GM23338 (cell line): Measurements from ENCODE around the gene LCOR. TPM values are rescaled to one million over a fixed set of nuclear protein-coding genes. Genes with fewer than 3 reads are reported as not detected.

Experiments
- ATAC-seq: fragments of 200-7000 bp; cut with Tn5 transposase; 3 replicates; pipeline ENCODE4 v1.9.1; 2020
- DNase-seq: peaks from one replicate; pipeline ENCODE4 v3.0.0-alpha.2; 2015; ENCODE audit warnings: low spot score
- H2AFZ ChIP-seq: fragments of 200-600 bp; sonication (generic); 2 replicates; pipeline ENCODE4 v1.8.0; 2016; ENCODE audit warnings: antibody characterized with exemption, mild to moderate bottlenecking, moderate library complexity
- H3F3A ChIP-seq: fragments of 200-600 bp; sonication (generic); replicated peaks from 2 replicates; pipeline ENCODE4 v1.8.0; 2017; ENCODE audit warnings: antibody characterized with exemption, mixed run types, low read depth
- H3K27ac ChIP-seq: fragments of 200-600 bp; sonication (generic); 2 replicates; pipeline ENCODE4 v1.6.1; 2016; ENCODE audit warnings: low read depth
- H3K27me3 ChIP-seq: fragments of 200-600 bp; sonication (generic); 2 replicates; pipeline ENCODE4 v1.8.0; 2016; ENCODE audit warnings: mild to moderate bottlenecking, mixed run types, moderate library complexity; ENCODE audit not compliant: insufficient read depth
- H3K36me3 ChIP-seq: fragments of 200-600 bp; sonication (generic); 2 replicates; pipeline ENCODE4 v1.8.0; 2016; ENCODE audit warnings: mild to moderate bottlenecking; ENCODE audit not compliant: insufficient read depth
- H3K4me1 ChIP-seq: fragments of 200-600 bp; sonication (generic); 2 replicates; pipeline ENCODE4 v1.8.0; 2016; ENCODE audit warnings: mild to moderate bottlenecking, moderate library complexity; ENCODE audit not compliant: insufficient read depth
- H3K4me2 ChIP-seq: fragments of 200-600 bp; sonication (generic); 2 replicates; pipeline ENCODE4 v1.7.1; 2017; ENCODE audit warnings: mixed run types
- H3K4me3 ChIP-seq: fragments of 200-600 bp; sonication (generic); 2 replicates; pipeline ENCODE4 v1.6.1; 2016; ENCODE audit warnings: mixed run types
- H3K79me2 ChIP-seq: fragments of 200-600 bp; sonication (generic); replicated peaks from 2 replicates; pipeline ENCODE4 v1.8.0; 2017; ENCODE audit warnings: mild to moderate bottlenecking; ENCODE audit not compliant: insufficient read depth
- H3K9me2 ChIP-seq: fragments of 200-600 bp; sonication (generic); 2 replicates; pipeline ENCODE4 v1.8.0; 2017; ENCODE audit not compliant: insufficient read depth
- H4K20me1 ChIP-seq: fragments of 200-600 bp; sonication (generic); replicated peaks from 2 replicates; pipeline ENCODE4 v1.8.0; 2017; ENCODE audit warnings: mild to moderate bottlenecking; ENCODE audit not compliant: insufficient read depth
- H3K27ac Mint-ChIP-seq: 2 replicates; pipeline ENCODE4 v1.8.0; 2020; ENCODE audit warnings: inconsistent platforms, mild to moderate bottlenecking, moderate library complexity, mixed read lengths
- H3K27me3 Mint-ChIP-seq: 3 replicates; pipeline ENCODE4 v1.8.0; 2022; ENCODE audit warnings: low read depth, mild to moderate bottlenecking, moderate library complexity, mixed read lengths, inconsistent platforms; ENCODE audit not compliant: insufficient read depth, poor library complexity
- H3K36me3 Mint-ChIP-seq: 3 replicates; pipeline ENCODE4 v1.8.0; 2021; ENCODE audit warnings: low read depth, mild to moderate bottlenecking, inconsistent platforms, moderate library complexity, mixed read lengths
- H3K4me1 Mint-ChIP-seq: 3 replicates; pipeline ENCODE4 v1.8.0; 2020; ENCODE audit warnings: mild to moderate bottlenecking, inconsistent platforms, mixed read lengths
- H3K4me3 Mint-ChIP-seq: 3 replicates; pipeline ENCODE4 v1.8.0; 2021; ENCODE audit warnings: moderate library complexity, mild to moderate bottlenecking, inconsistent platforms, mixed read lengths
- H3K9me3 Mint-ChIP-seq: 3 replicates; pipeline ENCODE4 v1.8.0; 2020; ENCODE audit warnings: moderate library complexity, mild to moderate bottlenecking, inconsistent platforms, mixed read lengths
- POLR2AphosphoS5 ChIP-seq: IDR thresholded peaks from 2 replicates; pipeline ENCODE4 v1.6.1; 2016; ENCODE audit warnings: antibody characterized with exemption, low read depth
- ZNF114 ChIP-seq: fragments of 250-450 bp; sonication (Bioruptor Pico); IDR thresholded peaks from 2 replicates; pipeline ENCODE4 v1.5.0; 2020; ENCODE audit warnings: mild to moderate bottlenecking, moderate library complexity
- ZNF331 ChIP-seq: fragments of 250-450 bp; sonication (Bioruptor Pico); IDR thresholded peaks from 2 replicates; pipeline ENCODE4 v1.5.0; 2020; ENCODE audit warnings: low read depth, mild to moderate bottlenecking, moderate library complexity
- polyA plus RNA-seq: library from polyadenylated mRNA; unstranded; fragments of >200 nt; fragmentation: Nextera tagmentation; extraction: Ambion mirVana; gene quantifications from 2 replicates; pipeline ENCODE4 v1.2.1, GENCODE V29; 2016
- total RNA-seq: library from RNA; depleted of rRNA; stranded (reverse); fragments of >200 nt; shearing (Covaris generic); gene quantifications from 2 replicates; pipeline ENCODE4 v1.2.3, GENCODE V29; 2014
- TF ChIP-seq, protein P1 (sequence below): fragments of 250-450 bp; sonication (Bioruptor Pico); IDR thresholded peaks from 2 replicates; pipeline ENCODE4 v1.5.0; 2020; ENCODE audit warnings: mild to moderate bottlenecking, moderate library complexity
- TF ChIP-seq, protein P2 (sequence below), 2 experiments: fragments of 200-600 bp in 1 of 2; sonication (generic) in 1 of 2; conservative IDR thresholded peaks; 2 replicates each; pipeline versions ENCODE4 v1.5.1 to v1.6.1; 2016 to 2017; ENCODE audit warnings: antibody characterized with exemption in 2 of 2, low read depth in 2 of 2, mild to moderate bottlenecking in 2 of 2, moderate library complexity in 1 of 2

Gene LCOR
- total and polyA plus RNA-seq, 2 experiments from 2014 or later, result 6.9 to 14.9 TPM

DNA sequence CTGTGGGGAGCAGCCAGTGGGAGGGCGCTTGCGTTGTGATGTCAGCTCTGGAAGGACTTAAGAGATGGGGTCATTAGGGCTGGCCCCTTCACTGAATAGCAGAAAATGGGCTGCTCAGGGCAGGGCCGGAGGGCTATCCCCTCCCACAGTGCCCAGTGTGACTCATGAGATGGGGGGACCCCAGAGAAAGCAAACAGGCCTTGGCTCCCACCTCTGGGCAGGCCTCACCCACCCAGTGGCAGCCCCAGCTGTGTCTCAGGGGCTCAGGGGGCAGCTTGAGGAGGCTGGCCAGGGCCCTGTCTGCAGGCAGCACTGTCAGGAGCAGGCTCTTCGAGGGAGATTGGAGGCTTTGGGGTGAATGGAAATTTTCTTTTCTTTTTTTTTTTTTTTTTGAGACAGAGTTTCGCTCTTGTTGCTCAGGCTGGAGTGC is 185.4 kb downstream of the LCOR start:
- Histone ChIP-seq H3K27me3 (no peaks in the 10 kb centered on the region), H3K27ac (no peak overlapping the region), H3K79me2 (no peaks in the 10 kb centered on the region), H3K36me3 (no peaks in the 10 kb centered on the region), H2AFZ (no peak overlapping the region), H3F3A (no peaks in the 10 kb centered on the region), H3K9me2 (no peaks in the 10 kb centered on the region), H3K4me3 (no peak overlapping the region), H3K4me2 (no peak overlapping the region), H4K20me1 (no peaks in the 10 kb centered on the region), H3K4me1 (no peaks in the 10 kb centered on the region)
- no peaks in the 10 kb centered on the region for H3K36me3 Mint-ChIP-seq
- TF ChIP-seq ZNF114 (no peak), POLR2AphosphoS5 (no peak)
- peaks cover 16% of the 10 kb centered on the region for H3K4me1 Mint-ChIP-seq
- DNase-seq (no peak), ATAC-seq (peak; percentile 15)
- no peak overlapping the region for H3K4me3 Mint-ChIP-seq
- no peak overlapping the region for H3K27ac Mint-ChIP-seq
- H3K27me3 Mint-ChIP-seq, result peaks cover 14% of the 10 kb centered on the region
- H3K9me3 Mint-ChIP-seq, result no peaks in the 10 kb centered on the region

DNA sequence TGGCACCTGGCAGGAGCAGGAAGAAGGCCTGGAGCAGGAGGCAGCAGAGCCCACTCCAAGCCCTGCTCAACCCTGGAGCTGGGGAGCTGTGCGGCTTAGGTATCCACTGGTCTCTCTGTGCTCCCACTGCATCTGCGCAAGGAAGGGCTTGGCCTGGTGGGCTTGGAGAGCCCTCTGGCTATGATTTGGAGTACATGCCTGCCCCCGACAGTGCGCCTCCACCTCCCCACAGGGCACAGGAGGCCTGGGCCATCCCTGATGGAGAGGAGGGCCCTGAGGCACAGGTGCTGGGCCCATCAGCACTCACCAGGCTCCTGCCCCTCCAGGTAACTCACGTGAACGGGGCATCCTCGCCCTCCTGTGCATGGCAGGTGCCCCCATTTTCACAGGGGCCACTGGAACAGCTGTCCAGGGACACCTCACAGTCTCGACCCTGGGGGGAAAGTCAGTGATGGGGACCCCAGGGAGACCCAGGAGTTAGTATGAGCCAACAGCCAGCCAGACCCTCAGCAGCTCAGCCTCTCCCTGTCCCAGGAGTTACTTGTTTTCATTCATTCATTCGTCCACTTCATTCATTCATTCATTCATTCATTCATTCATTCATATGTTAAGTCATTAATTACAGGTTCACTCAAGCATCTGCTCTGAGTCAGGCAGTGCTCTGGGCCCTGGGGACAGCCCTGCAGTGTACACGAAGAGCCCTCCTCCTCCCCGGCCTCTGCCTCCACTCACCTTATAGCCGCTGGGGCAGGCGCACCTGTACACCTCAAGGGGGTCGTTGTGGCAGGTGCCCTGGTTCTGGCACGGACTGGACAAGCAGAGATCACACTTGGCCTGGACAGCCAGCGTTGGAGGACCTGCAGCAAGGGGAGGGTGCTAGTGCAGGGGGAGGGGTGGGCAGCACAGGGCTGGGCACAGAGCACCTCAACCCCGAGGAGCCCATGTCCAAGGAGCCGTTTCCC is 186.4 kb downstream of the LCOR start:
- no peak overlapping the region for H3K4me3 Mint-ChIP-seq

DNA sequence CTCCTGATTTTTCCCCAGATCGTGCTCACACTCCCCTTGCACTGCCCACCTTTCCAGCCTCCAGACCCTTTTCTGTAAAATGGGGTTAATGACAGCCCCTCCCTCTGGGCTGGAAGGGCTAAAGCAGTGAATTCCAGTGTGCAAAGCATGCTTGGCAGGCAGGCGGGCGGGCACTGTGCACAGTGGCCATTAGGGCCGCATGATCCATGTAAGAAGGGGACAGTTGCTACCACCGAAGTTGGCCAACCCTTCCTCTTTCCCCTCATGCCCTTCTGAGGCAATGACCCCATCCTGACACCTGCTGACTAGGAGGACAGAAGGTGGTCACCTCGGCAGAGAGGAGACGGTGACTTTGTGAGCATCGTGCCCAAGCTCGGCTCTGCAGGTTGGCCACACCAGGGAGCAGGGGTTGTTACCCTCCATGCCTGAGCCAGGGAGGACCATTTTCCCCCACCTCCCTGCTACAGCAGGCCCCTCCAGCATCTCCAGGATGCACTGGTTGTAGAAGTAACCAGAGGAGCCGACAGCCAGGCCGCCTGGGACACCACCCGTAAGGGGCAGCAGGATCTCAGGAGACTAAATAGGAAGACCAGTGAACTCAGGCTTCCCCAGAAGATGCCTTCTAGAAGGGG is 187.2 kb downstream of the LCOR start:
- no peaks in the 10 kb centered on the region for H3K27me3 ChIP-seq
- Mint-ChIP-seq H3K4me1 (peaks cover 16% of the 10 kb centered on the region), H3K9me3 (no peaks in the 10 kb centered on the region), H3K27me3 (peaks cover 20% of the 10 kb centered on the region), H3K4me3 (no peak overlapping the region), H3K36me3 (no peaks in the 10 kb centered on the region), H3K27ac (no peak overlapping the region)
- ATAC-seq (no peak), DNase-seq (no peak)
- H3K4me1 ChIP-seq, result no peaks in the 10 kb centered on the region
- H3K9me2 ChIP-seq, result no peaks in the 10 kb centered on the region
- no peak overlapping the region for H3K4me3 ChIP-seq
- no peaks in the 10 kb centered on the region for H3F3A ChIP-seq
- H3K4me2 ChIP-seq, result no peak overlapping the region
- no peaks in the 10 kb centered on the region for H3K36me3 ChIP-seq
- no peak overlapping the region for H3K27ac ChIP-seq
- no peaks in the 10 kb centered on the region for H3K79me2 ChIP-seq
- H4K20me1 ChIP-seq, result no peaks in the 10 kb centered on the region
- H2AFZ ChIP-seq, result no peak overlapping the region
- no peak for TF ChIP-seq POLR2AphosphoS5
- TF ChIP-seq, protein P1, sequence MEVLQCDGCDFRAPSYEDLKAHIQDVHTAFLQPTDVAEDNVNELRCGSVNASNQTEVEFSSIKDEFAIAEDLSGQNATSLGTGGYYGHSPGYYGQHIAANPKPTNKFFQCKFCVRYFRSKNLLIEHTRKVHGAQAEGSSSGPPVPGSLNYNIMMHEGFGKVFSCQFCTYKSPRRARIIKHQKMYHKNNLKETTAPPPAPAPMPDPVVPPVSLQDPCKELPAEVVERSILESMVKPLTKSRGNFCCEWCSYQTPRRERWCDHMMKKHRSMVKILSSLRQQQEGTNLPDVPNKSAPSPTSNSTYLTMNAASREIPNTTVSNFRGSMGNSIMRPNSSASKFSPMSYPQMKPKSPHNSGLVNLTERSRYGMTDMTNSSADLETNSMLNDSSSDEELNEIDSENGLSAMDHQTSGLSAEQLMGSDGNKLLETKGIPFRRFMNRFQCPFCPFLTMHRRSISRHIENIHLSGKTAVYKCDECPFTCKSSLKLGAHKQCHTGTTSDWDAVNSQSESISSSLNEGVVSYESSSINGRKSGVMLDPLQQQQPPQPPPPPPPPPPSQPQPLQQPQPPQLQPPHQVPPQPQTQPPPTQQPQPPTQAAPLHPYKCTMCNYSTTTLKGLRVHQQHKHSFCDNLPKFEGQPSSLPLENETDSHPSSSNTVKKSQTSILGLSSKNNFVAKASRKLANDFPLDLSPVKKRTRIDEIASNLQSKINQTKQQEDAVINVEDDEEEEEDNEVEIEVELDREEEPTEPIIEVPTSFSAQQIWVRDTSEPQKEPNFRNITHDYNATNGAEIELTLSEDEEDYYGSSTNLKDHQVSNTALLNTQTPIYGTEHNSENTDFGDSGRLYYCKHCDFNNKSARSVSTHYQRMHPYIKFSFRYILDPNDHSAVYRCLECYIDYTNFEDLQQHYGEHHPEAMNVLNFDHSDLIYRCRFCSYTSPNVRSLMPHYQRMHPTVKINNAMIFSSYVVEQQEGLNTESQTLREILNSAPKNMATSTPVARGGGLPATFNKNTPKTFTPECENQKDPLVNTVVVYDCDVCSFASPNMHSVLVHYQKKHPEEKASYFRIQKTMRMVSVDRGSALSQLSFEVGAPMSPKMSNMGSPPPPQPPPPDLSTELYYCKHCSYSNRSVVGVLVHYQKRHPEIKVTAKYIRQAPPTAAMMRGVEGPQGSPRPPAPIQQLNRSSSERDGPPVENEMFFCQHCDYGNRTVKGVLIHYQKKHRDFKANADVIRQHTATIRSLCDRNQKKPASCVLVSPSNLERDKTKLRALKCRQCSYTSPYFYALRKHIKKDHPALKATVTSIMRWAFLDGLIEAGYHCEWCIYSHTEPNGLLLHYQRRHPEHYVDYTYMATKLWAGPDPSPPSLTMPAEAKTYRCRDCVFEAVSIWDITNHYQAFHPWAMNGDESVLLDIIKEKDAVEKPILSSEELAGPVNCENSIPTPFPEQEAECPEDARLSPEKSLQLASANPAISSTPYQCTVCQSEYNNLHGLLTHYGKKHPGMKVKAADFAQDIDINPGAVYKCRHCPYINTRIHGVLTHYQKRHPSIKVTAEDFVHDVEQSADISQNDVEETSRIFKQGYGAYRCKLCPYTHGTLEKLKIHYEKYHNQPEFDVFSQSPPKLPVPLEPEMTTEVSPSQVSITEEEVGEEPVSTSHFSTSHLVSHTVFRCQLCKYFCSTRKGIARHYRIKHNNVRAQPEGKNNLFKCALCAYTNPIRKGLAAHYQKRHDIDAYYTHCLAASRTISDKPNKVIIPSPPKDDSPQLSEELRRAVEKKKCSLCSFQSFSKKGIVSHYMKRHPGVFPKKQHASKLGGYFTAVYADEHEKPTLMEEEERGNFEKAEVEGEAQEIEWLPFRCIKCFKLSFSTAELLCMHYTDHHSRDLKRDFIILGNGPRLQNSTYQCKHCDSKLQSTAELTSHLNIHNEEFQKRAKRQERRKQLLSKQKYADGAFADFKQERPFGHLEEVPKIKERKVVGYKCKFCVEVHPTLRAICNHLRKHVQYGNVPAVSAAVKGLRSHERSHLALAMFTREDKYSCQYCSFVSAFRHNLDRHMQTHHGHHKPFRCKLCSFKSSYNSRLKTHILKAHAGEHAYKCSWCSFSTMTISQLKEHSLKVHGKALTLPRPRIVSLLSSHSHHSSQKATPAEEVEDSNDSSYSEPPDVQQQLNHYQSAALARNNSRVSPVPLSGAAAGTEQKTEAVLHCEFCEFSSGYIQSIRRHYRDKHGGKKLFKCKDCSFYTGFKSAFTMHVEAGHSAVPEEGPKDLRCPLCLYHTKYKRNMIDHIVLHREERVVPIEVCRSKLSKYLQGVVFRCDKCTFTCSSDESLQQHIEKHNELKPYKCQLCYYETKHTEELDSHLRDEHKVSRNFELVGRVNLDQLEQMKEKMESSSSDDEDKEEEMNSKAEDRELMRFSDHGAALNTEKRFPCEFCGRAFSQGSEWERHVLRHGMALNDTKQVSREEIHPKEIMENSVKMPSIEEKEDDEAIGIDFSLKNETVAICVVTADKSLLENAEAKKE (CRISPR knock-in tag), result no peak

More for the DNA sequence above, 186.4 kb downstream of the LCOR start:
- Histone ChIP-seq H3K79me2 (no peaks in the 10 kb centered on the region), H3K4me2 (no peak overlapping the region), H3K4me3 (no peak overlapping the region), H3K9me2 (no peaks in the 10 kb centered on the region), H2AFZ (no peak overlapping the region), H4K20me1 (no peaks in the 10 kb centered on the region), H3F3A (no peaks in the 10 kb centered on the region), H3K27me3 (no peaks in the 10 kb centered on the region), H3K4me1 (no peaks in the 10 kb centered on the region), H3K27ac (no peak overlapping the region), H3K36me3 (no peaks in the 10 kb centered on the region)
- peaks cover 16% of the 10 kb centered on the region for H3K4me1 Mint-ChIP-seq
- no peak overlapping the region for H3K27ac Mint-ChIP-seq
- TF ChIP-seq, protein P2, sequence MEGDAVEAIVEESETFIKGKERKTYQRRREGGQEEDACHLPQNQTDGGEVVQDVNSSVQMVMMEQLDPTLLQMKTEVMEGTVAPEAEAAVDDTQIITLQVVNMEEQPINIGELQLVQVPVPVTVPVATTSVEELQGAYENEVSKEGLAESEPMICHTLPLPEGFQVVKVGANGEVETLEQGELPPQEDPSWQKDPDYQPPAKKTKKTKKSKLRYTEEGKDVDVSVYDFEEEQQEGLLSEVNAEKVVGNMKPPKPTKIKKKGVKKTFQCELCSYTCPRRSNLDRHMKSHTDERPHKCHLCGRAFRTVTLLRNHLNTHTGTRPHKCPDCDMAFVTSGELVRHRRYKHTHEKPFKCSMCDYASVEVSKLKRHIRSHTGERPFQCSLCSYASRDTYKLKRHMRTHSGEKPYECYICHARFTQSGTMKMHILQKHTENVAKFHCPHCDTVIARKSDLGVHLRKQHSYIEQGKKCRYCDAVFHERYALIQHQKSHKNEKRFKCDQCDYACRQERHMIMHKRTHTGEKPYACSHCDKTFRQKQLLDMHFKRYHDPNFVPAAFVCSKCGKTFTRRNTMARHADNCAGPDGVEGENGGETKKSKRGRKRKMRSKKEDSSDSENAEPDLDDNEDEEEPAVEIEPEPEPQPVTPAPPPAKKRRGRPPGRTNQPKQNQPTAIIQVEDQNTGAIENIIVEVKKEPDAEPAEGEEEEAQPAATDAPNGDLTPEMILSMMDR (conservative IDR thresholded peaks at IDR 0.05; ENCODE audit: low read depth in 2 of 2), result peak in 1 of 2 experiments; percentile 28; a peak in 1 of 4 replicates
- no peak for TF ChIP-seq ZNF331
- DNase-seq (no peak), ATAC-seq (no peak)
- no peaks in the 10 kb centered on the region for H3K36me3 Mint-ChIP-seq
- peaks cover 18% of the 10 kb centered on the region for H3K27me3 Mint-ChIP-seq
- H3K9me3 Mint-ChIP-seq, result no peaks in the 10 kb centered on the region
